NCI-H2227 treated with DMSO at 0.1 percent for 48 hours (cell line): ENCODE results near the gene CHMP6.

Experiments
- DNase-seq: peaks from one replicate; lab custom pipeline; 2025; lab: John Stamatoyannopoulos, UW

CHMP6 gene

DNA sequence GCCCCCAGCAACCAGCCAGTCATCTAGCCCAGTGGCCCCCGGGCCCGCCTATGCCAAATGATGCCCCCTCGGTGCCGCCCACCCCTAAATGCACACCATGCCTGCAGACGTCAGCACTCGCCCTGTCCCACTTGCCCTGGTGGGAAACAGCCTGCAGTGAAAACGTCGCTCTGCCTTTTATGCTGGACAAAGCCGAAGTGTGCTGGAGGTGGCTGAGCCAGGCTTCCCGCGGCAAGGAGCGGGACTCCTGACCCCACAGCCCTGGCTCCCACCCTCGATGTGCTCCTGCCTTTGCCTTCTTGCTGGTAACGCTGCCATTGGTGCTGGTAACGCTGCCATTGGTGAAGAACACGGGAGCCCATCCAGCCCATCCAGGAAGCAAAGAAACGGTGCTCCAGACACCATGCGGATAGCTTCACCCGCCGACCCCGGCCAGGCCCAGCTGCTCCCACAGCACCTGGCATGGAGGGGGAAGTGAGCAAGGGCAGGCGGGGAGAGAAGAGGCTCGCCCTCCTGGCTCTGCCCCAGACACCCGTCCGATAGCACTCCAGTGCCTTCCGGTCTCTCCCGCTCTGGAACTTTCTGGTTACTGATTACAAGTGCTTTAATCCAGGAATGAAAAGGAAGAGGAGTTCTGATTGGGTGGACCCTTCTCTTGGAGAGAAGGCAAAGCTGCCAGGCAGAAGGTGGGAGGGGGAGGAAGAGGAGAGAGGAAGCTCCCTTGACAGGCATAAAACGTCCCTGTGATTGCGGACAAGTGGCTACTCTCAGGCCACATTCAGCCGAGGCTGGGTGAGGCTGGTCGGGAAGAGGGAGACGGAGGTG is 39.3 kb downstream of the CHMP6 start:
- DNase-seq: no peak

DNA sequence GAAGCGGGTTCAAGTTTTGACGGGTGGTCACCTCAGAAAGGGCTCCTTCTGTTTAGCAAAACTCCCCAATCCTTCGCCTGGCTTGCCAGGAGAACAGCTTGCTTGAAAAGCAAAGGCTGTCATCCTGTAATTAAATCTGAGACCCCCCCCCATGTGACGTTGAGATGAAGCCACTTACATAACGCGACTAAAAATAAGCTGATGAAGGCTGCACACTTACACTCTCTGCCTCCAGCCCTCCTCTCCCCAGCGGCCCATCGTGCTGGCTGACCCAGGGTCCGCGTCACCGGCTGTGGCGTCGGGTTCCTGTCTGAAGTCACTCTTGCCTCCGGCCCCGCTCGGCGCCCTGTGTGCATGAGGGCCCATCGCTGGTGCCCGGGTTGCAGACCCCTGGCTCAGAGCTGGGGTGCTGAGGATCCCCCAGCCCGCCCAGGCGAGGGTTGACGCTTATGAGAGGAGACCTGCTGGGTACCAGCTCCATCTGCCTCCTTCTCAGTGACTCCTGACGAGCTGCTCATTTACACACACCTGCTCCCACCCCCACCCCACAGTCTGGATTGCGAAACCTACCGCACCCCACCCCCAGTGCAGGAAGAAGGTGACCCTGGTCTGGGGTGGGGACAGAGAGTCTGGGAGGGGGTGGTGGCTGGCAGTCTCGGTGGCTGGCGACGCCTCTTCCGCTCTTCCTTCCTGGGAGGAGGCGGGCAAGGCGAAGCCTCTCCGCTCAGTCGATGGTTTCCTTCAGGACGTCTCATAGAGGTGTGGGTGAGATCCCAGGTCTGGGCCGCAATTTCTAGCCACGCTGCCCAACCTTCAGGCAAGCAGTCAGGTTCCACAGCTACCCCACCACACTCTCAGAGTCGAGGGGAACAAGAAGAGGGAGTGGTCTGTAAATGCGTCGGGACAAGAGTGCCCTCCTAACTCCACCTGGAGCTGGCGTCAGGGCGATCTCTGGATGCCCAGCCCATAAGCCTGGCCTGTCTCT is 40.2 kb downstream of the CHMP6 start:
- DNase-seq: no peak

DNA sequence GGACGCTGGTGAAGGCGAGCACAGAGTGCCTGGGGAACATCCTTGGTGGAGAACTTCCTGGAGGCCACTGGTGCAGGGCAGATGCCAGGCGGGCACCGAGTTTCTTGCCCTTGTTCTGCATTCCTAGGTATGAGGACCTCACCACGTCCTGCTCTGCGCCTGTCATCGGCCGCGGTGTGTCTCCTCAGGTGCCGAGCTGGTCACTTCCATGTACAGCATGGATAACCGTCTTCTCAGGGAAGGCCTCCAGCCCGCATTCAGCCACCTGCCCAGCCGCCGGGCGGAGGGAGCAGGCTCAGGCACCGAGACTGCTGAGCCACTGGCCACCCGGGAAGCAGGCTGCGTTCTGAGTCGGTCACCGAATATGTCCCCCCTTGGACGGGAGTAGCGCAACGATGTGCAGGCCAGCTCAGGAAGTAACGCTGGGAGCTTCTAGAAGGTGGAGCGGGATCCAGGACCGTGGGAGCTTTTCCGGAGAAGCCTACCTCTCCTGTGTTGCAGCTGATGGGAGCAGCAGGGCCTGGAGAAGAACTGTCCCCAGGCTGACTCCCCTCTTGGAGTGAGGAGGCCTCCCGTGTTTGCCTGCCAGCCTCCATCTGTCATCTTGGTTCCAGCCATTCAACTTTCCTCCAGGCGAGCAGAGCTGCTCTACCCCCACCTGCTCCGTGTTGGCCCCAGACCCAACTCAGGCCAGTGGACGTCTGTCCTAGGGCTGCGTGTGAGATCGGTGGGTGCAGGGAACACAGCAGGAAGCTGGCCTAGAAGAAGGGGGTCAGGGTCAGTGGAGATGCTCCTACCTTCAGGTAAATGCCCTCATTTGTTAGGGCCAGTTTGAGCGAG is 41.2 kb downstream of the CHMP6 start:
- no peak for DNase-seq

DNA sequence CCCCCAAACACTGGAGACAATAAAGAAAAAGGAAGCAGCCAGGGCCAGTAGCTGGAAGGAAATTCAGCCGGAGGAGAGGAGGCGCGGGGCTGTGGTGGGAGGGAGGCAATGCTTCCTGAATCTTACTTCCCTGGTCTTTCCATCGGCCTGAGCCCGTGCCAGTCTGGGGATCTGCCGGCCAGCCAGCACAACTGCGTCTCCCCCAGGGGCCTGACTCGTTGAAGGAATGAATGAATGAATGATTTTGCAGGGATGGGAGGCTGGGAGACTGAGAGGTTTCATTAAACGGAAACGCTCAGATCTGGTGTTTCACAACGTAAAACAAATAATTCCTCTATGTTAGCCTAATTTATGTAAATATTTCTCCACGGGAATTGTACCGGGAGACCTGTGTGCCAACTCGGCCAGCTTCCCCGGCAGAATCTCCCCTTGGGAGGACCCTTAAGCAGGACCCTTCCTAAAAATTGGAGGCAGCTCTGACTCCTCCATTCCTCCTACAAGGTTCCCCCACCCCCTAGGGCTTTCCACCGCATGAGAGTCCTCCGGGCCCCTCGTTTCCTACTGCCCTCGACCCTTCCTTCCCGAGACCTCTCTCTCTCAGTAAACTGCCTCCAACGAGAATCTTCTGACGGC is 42.0 kb downstream of the CHMP6 start:
- DNase-seq: no peak

DNA sequence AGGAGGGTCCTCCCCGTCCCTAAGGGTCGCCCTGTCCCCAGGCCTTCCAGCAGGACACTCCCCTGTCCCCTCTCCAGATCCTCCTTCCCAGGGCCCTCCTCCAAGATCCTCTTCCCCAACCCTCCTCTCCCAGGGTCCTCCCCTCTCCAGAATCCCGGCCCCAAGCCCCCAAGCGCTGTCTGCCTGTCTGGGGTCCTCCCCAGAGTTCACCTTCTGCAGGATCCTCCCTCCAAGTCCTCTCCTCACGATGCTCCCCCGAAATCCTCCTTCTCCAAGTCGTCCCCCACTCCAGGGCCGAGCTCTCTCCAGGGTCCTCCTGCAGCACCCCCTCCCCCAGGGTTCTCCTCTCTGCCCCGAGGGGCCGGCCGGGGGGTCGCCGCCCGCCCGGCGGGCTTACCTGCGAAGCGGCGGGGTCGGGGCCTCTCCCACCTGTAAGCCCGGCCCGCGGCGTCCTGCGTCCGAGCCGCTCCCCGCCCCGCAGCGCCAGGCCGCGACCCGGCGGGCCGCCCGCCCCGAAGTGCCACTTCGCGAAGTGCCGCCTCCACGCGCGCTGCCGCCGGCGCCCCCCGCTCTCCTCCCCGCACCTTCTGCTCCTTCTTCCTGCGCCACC is 42.6 kb downstream of the CHMP6 start:
- no peak for DNase-seq

DNA sequence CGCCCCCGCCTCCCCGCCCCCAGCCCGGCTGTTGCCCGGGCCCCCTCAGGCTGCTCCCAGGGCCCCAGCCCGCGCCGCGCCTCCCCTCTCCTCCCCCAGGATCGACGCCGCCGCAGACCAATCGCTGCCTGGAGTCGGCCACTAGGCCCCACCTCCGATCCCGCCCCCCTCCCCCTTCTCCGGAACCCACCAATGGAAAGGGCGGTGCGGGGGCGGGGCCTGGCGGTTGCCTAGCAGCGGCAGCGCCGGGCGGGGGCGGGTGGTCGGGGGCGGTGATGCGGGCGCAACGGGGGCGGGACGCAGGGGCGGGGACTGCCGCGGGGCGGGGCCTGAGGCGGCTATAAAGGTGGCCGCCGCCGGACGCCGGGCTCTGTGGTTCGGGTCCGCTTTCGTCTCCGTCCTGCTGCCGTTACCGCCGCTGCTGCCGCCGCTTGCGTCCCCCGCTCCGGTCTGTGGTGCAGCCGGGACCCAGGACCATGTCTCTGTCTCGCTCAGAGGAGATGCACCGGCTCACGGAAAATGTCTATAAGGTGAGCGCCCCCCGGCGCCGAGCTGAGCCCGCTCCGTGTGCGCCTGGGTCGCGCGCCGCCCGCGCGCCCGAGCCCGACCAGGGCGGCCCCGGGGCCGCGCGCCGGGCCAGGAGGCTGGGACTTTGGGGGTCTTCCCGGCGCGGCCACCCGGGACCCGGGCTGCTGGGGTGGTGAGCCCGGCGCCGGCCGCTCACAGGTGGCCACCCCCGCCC is 43.3 kb downstream of the CHMP6 start, which contains the start of gene BAIAP2:
BAIAP2 (plus strand) TSS at position 373 of the 742 bp plus-strand sequence; CDS start at position 477, 104 bp downstream.
- DNase-seq: peak; percentile 95

DNA sequence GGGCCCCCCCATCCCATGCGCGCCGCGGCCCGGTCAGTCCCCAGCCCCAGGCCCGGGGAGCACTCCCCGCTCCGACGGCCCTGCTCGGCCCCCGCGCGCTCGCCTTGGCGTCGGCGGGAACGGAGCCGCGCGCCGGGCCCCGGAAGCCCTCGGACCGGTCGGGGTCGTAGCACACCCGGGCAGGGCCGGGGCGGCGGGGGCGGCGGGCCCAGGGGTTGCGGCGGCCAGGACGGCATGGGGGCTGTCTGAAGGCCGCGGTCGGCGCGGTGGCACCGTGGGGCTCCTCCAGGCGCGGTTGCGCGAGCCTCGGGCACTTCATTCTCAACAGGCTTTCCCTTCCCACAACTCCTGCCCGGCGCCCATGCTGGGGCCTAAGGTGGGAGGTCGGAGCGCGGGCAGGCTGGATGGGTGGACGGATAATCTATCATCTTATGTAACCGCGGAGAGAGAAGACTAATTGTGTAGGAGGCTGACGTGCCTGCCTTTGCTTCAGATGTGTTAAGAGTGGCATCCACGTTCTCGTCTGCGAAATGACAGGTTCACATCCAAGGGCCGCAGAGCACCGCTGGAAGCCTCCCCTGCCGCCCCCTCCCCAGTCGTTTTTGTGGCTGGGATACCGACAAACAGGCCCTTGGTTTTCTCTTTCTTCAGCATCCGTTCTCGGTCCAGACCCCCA is 44.0 kb downstream of the CHMP6 start:
- no peak for DNase-seq

DNA sequence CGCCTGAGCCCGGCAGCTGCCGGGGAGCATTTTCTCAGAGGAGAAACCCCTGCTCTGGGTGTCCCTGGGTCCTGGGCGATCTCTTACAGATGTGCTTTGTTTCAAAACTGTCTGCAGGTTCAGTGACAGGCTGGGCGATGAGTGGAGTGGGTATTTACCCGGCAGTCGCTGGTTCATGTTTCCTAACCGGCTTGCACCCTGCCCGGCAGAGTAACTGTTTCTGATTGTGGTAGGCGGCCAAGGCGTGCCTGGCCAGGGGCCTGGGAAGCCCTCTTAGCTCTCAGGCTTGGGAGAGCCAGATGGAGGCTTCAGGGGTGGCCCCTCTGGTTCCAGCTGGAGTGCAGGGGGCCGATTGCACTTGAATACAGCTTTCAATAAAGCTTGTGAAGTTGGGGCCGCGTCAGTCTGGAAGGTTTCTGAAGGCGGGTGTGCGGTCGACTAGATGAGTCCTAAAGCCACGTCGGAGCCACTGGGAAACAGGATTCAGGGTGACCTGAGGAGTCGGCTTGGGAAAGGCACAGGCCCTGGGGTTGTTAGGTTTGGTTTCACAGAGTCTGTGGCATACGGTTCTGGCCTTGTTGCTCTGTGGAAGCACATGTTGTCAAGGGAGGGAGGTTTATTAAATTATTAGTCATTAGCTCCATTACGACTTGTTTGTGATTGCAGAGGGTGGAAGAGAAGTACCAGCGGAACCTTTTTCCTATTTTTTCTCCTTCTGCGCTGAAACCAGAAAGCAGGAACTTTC is 44.7 kb downstream of the CHMP6 start:
- DNase-seq: no peak

DNA sequence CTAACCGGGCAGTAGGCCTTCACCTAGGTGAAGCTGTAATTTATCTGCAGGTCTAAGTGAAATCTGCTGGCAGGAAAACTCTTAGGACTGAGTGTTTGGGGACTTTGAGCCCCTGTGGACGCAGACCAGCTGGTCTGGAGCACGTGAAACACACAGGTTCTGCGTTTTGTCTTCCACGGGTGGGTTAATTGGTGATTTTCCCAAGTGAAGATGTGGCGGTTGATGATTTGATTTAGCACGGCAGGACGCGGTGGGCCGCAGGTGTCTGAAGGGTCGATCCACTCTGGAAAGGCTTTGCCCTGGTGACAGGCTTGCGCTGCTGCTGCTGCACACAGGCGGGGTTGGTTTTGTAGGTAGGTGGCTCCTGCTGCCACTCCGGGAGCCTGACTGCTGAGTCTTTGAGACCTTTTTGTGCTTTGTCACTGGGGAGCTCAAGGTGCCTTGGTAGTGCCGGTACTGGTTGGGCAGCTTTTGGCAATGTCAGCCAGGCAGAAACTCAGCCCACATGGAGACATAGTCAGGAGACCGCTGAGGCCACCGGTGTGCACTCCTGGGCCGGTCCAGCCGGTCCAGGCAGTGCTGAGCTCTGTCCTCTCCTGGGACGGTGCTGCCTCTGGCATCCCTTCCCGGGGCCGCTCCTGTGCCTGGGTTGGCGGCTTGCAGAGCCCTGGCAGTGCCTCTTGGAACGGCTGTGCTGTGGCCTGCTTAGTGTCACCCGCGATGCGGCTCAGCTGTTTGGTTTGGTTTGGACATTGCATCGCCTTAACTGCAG is 45.6 kb downstream of the CHMP6 start:
- no peak for DNase-seq

DNA sequence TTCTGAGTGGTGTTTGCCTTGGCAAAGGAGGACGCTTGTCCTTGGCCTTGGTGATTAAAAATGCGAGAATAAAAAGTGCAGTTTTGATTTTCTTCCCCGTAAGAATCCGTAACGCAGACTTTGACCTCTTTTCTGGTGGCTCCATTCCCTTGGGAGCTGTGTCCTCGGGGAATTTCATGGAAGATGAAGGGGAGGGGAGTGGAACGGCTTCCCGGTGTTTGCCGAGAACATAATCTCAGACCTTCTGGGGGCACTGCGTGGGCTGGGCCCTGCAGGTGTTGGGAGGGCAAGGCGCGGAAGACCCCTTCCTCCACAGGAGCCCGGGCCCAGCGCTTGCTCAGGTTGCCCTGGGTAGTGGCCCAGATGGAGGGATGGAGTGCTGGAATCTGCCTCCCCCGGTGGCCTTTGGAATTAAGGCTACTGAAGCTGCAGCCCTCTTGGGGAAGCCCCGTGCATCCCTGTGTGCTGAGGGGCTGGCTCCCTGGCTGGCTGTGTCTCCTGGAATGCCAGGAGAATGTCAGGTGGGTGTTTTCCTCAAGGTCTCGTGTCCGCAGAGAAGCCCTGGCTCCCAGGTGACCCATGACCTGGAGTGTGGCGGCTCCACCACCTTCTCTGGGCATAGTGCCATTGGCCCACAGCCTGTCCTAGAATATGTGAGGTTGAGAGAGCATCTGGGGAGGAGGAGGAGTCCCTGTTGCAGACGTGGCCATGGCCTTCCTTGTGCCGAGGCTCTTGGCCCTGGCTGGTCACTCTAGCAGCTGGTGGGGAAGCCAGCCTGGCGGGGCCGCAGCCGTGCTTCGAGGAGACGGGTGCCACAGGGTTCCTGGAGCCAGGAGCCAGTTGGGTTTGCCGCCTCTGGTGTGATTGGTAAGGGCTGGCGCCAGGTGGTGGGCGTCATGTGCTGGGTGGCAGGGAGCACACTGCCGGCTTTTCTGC is 46.4 kb downstream of the CHMP6 start:
- DNase-seq: no peak

DNA sequence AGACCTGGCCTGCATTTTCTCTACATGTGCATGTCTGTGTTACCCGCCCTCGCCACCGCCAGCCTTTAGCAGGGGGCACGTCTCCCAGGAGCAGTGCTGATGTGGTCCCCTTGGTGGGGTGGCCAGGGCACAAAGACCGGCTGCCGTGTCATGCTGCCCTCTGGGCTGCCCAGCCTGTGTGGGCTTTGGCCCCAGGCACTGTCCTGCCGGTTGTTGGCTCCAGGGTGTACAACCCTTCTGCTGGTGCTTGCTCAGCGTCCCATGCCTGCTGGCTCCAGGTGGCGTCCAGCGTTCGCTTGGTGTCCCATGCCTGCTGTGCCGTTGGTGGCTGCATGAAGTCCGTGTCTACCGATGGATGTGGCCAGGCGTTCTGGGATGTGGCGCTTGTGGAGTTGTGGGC is 47.5 kb downstream of the CHMP6 start:
- no peak for DNase-seq

DNA sequence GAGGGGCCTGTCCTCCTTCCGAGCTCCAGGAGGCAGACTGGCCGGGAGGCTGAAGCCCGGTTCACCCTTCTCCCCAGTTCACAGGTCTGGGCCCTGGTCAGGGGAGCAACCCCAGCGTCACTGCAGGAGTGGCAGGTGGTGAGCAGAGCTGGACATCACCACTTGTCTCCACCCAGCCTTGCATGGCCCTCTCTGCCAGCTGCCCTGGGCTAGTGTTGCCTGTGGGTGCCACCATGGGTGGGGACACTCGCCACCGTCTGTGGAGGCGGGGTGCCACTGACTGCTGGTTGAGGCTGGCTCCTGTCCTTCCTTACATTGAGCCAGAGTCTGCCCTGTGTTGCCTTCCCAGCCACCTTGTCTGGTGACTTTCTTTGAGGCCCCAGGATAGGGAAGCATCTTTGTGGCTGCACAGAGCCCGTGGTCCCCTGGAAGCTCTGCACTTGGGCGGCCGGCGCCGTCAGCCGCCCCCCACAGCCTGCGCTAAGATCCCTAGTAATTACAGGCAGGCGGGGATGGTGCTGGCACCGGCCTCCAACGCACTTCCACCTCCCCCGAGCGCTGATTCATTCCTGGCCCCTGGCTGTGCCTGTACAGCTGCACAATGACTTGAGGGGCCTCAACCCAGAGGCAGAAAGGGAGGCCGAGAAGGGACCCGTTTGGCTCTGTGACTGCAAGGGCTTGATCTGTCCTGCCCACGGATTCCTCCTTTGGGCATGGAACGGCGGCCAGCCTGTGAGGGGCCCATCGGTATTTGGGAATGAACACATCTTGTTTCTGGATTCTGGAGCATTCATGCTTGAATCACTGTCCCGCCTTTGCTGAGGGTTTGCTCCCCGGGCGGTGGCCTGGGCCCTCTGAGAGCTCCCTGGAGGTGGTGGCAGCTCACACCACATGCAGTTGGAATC is 48.5 kb downstream of the CHMP6 start:
- DNase-seq: peak; percentile 75

DNA sequence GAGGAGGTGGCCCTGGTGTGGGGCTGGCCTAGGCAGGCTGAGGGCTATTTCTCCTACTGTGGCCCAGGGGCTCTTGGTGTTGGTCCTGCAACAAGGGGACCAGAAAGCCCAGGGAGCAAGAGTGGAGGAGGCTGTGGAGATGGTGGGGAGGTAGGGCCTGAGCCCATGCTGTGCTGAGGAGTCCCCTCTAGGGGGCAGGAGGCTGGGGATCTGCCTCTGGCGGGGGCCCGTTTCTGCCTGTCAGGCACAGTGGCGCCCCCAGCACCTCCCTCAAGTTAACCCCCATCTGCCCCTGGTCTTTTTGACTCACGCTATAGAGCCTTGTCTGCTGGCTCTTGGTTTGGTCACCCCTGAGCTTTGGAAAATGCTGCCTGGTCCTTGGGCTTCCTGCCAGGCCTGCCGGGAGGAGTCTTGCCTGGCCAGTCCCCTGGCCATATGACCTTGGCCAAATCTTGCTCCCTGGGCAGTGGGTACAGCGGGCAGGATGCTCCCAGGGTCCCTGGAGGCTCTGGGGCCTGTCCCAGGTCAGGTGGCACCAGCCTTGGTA is 49.2 kb downstream of the CHMP6 start:
- DNase-seq: no peak

DNA sequence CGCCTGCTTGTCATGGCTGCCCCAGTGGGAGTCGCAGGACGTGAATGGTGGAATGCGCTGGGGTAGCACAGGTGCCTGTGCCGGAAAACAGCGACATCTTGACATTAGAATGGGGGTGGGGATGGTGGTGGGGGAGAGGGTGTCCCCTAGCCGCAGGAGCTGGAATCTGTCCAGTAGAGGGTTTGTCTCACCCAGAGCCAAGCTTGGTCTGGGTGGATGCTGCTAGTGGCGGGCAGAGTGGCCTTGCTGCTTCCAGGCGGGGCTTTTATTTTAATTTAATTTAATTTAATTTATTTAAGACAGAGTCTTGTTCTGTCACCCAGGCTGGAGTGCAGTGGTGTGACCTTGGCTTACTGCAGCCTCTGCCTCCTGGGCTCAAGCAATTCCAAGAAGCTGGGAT is 51.0 kb downstream of the CHMP6 start:
- no peak for DNase-seq

DNA sequence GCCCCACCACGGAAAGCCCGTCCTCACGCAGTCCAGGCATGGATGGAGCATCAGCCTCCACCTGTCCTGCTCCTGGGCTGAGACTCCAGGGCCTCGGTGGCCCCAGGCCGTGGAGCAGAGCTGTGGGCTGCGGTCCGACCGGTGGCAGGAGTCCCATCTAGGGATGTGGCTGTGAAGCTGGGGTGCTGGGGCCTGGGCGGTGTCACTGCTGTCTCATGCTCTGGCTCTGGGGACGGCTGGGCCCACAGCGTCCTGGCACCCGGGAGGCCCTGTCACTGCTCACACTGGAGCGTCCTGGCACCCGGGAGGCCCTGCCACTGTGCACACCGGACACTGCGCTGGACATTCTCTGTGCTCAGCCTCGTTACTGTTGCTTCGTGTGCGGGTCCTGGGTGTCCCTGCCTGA is 51.7 kb downstream of the CHMP6 start:
- no peak for DNase-seq
